Right lung (tissue), 5 donors: ENCODE results near the gene PTPN3. TPM values are rescaled to one million over a fixed set of nuclear protein-coding genes. Genes with fewer than 3 reads are reported as not detected.
A peak's percentile ranks its signal among the peaks of the same experiment; 100 is the strongest.

Experiments used
- DNase-seq, 2 donors: peaks; one replicate each; pipeline ENCODE4 v3.0.0-alpha.2; 2013
- polyA plus RNA-seq, 5 donors: library from polyadenylated mRNA; unstranded; fragments of 120-200 nt; gene quantifications; one replicate each; pipeline versions ENCODE4 v1.2.1 to v1.2.3, GENCODE V29; 2013; ENCODE audit warnings: inconsistent platforms in 1 of 5, low replicate concordance in 1 of 5; ENCODE audit not compliant: insufficient read length in 5 of 5, insufficient read depth in 1 of 5

The PTPN3 gene
- polyA plus RNA-seq, 5 donors: 9.1 to 15.4 (median 12.7) TPM

DNA sequence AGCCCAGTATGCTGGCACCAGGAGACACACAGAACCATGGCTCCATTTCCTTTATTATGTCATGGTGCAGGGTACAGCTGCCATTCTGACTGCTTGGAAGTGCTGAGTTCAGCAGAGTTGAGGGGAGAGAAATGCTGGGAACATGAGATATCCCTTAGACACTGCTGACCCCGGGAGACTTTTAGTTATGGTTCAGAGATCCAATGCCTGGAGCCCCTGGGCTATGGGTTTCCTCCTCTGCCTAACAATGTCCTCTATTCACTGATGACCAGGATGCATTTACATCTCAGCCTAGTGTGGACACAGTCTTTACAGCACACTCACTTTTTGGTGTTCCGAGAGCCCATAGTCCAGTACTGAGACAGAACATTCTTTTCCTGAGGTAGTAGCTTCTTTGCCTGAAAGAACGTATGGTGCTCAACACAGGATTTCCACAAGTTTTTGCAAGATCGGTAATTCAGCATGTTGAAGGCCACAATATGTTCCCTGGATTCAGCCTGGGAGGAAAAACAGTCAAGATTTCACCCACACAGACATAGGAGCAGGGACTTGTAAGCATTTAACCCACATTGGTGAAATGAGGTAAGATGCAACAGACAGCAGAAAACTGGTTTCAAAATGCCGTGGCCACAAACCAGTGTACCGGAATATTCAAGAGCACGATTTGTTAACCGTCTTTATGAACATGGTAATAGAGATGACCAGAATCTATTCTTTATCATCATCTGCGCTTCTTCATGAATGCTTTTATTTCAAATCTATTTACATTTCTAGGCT, 71.3 kb downstream of the PTPN3 start:
- no peak for DNase-seq

GRCh38 chr9:109424618-109425017, 73.5 kb downstream of the PTPN3 start:
- no peak for DNase-seq

- DNase-seq: no peak
These were observed 74.2 kb downstream of the PTPN3 start for GRCh38 chr9:109423877-109424276.

- DNase-seq: no peak
These were observed 75.5 kb downstream of the PTPN3 start for GRCh38 chr9:109422641-109423040.

DNA sequence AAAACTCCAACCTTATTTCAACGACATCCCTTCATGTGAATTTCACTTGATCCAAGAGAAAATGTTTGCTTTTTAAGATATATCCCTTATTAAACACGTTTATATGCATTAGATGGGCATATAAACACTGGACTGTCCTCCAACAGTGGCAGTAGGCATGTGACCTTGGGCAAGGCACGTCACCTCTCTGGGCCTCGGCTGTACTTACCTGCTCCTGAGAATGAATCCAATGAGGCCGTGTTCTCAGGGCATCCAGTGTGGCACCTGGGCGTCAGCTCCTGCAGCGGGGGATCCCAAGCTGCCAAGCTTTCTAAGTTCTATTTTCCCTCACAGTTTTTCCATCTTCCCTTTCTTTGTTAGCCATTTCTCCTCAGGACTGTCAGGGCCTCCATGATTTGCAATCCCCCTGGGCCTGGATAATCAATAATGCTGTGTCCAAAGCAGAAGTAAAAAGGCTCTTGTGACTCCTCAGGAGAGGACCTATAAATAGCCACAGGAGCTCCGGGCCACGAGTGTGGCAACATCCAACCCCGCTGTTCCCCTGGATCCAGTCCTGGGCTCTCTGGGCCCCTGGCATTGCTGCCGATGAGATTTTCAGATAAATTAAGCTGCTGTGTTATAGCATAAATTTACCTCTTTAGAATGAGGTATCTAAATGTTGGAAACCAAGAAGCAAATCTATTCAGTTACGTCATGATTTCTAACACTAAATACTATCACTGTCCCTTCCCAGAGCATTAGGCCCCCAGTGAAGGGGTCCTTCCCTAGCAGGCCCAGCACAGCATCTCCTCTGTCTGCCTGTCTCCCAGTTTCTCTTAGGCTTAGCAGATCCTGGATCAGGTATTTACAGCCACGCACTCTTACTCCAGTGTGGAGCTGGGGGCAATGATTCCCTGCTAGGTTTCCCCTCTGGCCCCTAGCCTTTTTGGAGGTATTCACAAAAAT, 76.8 kb downstream of the PTPN3 start:
- DNase-seq: no peak

DNA sequence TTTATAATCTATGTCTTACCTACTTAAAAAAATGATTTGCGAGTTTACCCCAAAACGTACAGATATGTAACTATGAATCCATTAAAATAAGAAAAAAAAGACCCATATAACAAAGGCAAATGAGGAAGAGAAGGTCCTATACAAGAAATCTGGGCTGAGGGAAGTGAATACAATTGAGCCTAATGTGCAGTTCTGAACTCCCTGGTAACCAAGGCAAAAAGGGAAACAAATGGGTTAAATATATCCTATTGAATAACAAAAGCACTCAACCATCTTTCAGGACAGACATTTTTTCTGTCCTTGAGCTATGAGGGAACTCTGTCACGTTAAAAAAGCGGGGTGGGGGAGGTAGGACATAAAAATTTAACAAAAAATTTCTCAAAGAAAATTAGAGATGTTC, 78.6 kb downstream of the PTPN3 start:
- DNase-seq: no peak

DNA sequence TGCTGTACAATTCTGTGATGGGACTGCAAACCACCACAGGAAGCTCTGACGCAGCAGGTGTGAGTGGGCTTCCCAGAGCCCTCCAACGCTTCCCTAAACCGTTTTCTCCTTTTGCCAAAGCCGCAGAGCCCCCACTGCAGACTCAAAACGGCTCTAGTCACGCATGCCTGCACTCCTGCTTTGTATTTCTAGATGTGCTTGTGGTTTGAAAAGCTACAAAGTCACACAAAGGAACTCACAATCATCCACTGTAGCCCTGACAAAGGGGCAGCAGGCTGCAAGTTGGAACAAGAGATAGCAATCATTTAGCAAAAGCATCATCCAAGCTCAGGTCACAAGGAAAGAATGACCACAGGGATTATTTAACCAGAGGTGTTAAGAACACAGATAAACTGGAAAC, 79.3 kb downstream of the PTPN3 start:
- no peak for DNase-seq

DNA sequence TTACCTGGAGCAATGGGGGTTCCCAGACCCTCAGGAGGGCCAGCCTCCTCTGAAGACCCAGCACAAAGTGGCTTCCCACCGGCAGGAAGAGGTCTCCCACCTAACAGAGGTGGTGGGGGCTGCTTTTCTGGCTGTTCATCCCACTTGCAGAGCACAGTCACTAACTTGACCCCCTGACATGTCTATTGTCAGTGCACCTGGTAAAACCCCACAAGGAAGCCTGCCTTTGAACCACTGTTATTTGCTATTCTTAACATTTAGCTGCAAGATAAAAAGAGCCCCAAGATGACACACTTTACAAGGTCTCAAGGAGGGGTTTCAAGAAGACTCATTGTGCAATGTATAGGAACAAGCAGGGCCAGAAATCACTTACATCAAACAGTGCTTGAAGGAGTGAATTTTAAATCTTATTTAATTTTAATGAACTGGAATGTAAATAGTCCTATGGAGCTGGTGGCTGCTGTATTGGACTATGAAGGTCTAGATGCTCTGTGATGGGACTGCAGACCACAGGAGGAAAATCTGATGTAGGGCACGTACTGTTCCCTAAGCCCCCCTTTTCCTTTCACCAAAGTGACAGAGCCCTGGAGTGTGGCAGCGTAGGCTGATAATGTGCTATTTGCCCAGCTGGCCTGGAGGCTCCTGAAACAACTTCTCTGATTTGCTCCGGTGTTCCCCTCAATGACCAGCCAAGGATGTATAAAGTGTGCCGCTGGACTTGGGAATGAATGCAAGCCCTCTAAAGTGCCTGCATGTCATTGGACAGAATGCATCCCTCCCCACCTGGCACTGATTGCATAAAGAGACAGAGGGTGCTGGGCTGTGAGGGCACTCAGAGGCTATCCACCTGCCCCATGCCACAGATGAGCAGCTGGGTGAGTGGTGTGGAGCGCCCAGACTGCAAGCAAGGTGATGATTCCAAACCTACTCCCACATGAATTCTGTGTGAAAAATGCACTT, 80.2 kb downstream of the PTPN3 start:
- DNase-seq: no peak

- no peak for DNase-seq
These were observed 81.1 kb downstream of the PTPN3 start for GRCh38 chr9:109417054-109417453.

DNA sequence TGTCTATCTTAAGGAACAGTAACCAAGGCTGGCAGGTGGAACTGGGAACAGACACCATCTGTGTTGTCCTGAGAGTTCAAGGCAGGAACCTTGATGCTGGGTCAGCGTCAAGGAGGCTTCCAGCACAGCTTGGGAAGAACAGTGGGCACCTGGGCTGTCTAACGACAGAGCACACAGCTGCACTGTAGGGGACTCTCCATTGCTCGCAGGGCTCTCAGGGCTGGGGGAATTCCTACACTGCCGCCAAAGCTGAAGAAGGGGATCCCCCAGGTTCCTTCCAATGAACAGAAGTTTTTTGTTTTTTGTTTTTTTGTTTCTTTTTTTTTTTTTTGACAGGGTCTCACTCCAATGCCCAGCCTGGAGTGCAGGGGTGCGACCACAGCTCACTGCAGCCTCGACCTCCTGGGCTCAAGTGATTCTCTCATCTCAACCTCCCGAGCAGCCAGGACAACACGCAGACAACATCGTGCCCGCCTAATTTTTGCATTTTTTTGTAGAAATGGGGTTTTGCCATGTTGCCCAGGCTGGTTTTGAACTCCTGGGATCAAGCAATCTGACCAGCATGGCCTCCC, 81.9 kb downstream of the PTPN3 start:
- DNase-seq: no peak

GRCh38 chr9:109414125-109414785, 83.9 kb downstream of the PTPN3 start:
- no peak for DNase-seq

GRCh38 chr9:109411798-109412352, 86.2 kb downstream of the PTPN3 start:
- peak; percentile 31 to 38 for DNase-seq

DNA sequence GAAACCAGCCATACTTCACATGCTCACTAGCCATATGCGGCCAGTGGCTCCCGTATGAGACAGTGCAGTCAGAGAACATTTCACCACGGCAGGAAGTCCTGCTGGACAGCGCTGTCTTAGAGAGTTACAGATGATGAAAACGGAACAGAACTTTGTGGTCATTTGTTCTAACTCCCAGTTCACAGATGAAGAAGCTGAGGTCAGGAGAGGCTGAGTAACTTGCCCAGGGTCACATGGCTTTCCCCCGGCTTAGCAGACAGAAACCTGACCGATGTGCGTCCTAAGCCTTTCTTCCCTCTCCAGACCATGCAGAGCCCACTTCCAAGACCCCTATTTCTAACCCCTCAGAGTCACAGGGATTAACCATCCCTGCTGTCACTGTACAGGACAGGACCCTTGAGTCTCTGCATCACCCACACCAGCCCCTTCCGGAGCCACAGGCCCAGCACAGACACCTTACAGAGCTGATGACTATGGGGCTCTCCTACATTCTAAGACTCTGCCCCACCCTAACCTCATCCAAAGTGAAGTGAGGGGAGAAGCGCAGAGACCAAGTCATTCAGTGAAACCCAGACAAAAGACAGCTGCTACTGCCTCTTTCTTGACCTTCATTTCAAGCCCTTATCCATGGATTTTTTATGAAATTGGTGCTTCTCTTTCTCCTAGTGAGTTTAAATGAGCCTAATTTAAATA, 86.9 kb downstream of the PTPN3 start:
- DNase-seq: no peak

DNA sequence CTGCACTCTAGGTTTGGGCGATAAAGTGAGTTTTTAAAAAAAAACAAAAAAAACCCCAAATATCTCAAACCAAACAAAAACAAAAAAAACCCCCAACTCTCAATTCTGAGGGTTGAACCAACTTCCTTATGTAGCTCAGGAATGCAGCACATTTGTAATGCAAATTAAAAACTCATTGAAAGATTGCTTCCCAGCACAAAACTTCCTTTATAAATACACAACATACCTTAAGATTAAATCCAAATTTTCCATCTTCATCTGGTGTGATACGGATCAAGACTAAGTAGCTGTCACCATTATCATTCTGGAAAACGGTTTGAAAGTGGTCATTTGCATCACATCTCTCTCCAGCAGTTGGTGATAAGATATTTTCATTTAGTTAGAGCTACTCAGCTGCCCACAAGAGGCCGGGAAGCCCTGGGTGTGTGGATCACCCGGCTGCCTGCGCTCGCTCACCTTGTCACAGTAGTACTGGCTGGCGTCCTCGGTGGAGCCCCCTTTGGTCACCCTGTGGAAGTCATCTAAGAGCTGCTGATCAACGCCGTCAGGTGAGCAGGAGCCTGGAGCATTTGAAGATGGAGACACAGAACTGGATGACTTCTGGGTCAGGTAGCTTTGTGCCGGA, 88.2 kb downstream of the PTPN3 start:
- DNase-seq: no peak

DNA sequence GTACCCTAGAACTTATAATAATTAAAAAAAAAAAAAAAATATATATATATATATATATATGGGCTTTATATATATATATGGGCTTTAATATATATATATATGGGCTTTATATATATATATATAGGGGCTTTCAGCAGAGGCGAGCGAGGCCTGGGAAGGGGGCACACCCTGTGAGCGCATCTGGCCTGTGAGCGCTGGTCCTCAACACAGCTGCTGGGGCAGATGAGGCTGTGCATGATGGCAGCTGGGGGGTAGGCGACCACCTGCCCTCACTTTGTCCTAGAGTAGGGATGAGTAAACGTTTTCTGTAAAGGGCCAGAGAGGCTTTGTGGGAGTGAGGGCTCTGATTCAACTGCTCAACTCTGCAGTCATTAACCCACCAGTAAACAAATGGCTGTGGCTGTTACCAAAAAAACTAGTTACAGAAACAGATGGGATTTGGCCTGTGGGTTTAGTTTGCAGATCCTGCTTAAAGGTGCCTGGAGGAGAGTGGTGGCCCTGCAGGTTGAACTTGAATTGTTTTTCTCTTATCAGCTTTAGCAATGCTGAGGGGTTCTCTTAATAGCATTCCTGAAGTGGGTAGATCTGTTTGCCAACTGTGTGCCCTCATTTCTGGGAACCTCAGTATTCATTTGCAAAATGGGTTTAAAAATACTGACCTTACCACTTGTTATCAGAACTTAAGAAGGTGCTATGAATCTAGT, 89.2 kb downstream of the PTPN3 start:
- DNase-seq: no peak

DNA sequence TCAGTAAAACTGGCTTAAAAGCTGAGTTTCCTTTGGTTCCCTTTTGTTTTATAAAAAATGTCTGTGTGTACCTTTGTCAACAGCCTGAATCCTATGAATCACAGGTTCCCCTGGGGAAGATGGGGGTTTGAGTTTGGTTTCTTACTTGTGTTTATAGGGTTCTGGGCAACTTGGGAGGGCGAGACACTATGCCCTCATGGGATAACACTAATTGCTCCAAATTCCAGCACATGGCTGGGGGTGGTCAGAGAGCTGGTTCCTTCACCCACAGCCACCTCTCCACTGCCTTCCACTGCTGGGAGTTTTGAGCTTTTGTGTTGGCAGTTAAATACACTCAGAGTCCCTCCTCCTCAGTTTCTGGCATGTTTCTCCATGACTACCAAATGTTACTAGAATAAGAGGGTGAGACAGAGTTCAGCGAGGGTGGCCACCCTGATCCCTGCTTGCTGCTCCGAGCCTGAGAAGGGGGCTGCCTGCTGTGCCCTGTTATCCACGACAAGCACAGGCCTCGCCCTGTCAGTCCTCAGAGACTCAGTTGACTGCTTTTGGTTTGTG, 94.3 kb downstream of the PTPN3 start:
- DNase-seq: no peak

- DNase-seq: no peak
These were observed 95.0 kb downstream of the PTPN3 start for GRCh38 chr9:109403116-109403515.

GRCh38 chr9:109401990-109402318, 96.2 kb downstream of the PTPN3 start:
- DNase-seq: no peak
